Osteocyte (in vitro differentiated cells): Measurements from ENCODE around the gene CAMKMT. TPM values are rescaled to one million over a fixed set of nuclear protein-coding genes. Genes with fewer than 3 reads are reported as not detected.

ENCODE experiments used
- DNase-seq: peaks from one replicate; pipeline ENCODE4 v3.0.0; 2021; ENCODE audit warnings: mixed read lengths; ENCODE audit not compliant: unreplicated experiment; ENCODE audit errors: extremely low spot score
- H3K27ac Mint-ChIP-seq: one replicate; pipeline ENCODE4 v1.8.0; 2021; ENCODE audit warnings: mild to moderate bottlenecking, mixed read lengths; ENCODE audit not compliant: unreplicated experiment
- H3K27me3 Mint-ChIP-seq: one replicate; pipeline ENCODE4 v1.8.0; 2021; ENCODE audit warnings: mixed read lengths; ENCODE audit not compliant: unreplicated experiment
- H3K36me3 Mint-ChIP-seq: one replicate; pipeline ENCODE4 v1.8.0; 2021; ENCODE audit warnings: mixed read lengths; ENCODE audit not compliant: unreplicated experiment
- H3K4me1 Mint-ChIP-seq: one replicate; pipeline ENCODE4 v1.8.0; 2021; ENCODE audit warnings: mixed read lengths; ENCODE audit not compliant: unreplicated experiment
- H3K4me3 Mint-ChIP-seq: one replicate; pipeline ENCODE4 v1.8.0; 2021; ENCODE audit warnings: mild to moderate bottlenecking, moderate library complexity, mixed read lengths; ENCODE audit not compliant: unreplicated experiment
- H3K9me3 Mint-ChIP-seq: one replicate; pipeline ENCODE4 v1.8.0; 2021; ENCODE audit warnings: mixed read lengths; ENCODE audit not compliant: unreplicated experiment
- CTCF ChIP-seq: fragments of 200-600 bp; sonication (generic); IDR thresholded peaks from 2 replicates; pipeline ENCODE4 v1.5.0; 2021; ENCODE audit warnings: antibody characterized with exemption, mild to moderate bottlenecking, moderate library complexity
- total RNA-seq: library from RNA; stranded (reverse); gene quantifications from 2 replicates; pipeline ENCODE4 v1.2.1, GENCODE V29; 2021

Gene CAMKMT
- total RNA-seq, 1 donor from 2014 or later: 10.9 TPM

- Mint-ChIP-seq H3K4me3 (no peak overlapping the region), H3K27me3 (peaks cover 49% of the 10 kb centered on the region), H3K27ac (no peak overlapping the region), H3K9me3 (no peaks in the 10 kb centered on the region), H3K36me3 (no peaks in the 10 kb centered on the region), H3K4me1 (no peaks in the 10 kb centered on the region)
- no peak for TF ChIP-seq CTCF
- DNase-seq: no peak
Observed at GRCh38 chr2:44789971-44790721, 428.4 kb downstream of the CAMKMT start.

- Mint-ChIP-seq H3K4me1 (no peaks in the 10 kb centered on the region), H3K27me3 (peaks cover 63% of the 10 kb centered on the region), H3K4me3 (no peak overlapping the region), H3K9me3 (no peaks in the 10 kb centered on the region), H3K27ac (no peak overlapping the region), H3K36me3 (no peaks in the 10 kb centered on the region)
- DNase-seq: no peak
- no peak for TF ChIP-seq CTCF
Observed at GRCh38 chr2:44793322-44793870, 431.6 kb downstream of the CAMKMT start.

GRCh38 chr2:44796771-44797170, 435.0 kb downstream of the CAMKMT start:
- TF ChIP-seq CTCF: no peak
- Mint-ChIP-seq H3K27ac (no peak overlapping the region), H3K9me3 (no peaks in the 10 kb centered on the region), H3K4me1 (peaks cover 5% of the 10 kb centered on the region), H3K4me3 (no peak overlapping the region), H3K27me3 (peaks cover 70% of the 10 kb centered on the region), H3K36me3 (no peaks in the 10 kb centered on the region)
- DNase-seq: peak; percentile 73

GRCh38 chr2:44798139-44798659, 436.5 kb downstream of the CAMKMT start:
- H3K4me1 Mint-ChIP-seq: peaks cover 12% of the 10 kb centered on the region
- no peak for TF ChIP-seq CTCF
- H3K9me3 Mint-ChIP-seq: no peaks in the 10 kb centered on the region
- H3K27ac Mint-ChIP-seq: no peak overlapping the region
- peak; percentile 46 for DNase-seq
- no peaks in the 10 kb centered on the region for H3K36me3 Mint-ChIP-seq
- H3K27me3 Mint-ChIP-seq: peaks cover 63% of the 10 kb centered on the region
- H3K4me3 Mint-ChIP-seq: no peak overlapping the region

- H3K4me3 Mint-ChIP-seq: no peak overlapping the region
Observed at GRCh38 chr2:44799105-44799504, 437.4 kb downstream of the CAMKMT start.

More at GRCh38 chr2:44799105-44799504, 437.4 kb downstream of the CAMKMT start:
- Mint-ChIP-seq H3K4me1 (peaks cover 14% of the 10 kb centered on the region), H3K27ac (no peak overlapping the region), H3K9me3 (no peaks in the 10 kb centered on the region), H3K27me3 (peaks cover 70% of the 10 kb centered on the region), H3K36me3 (no peaks in the 10 kb centered on the region)
- DNase-seq: no peak
- TF ChIP-seq CTCF: no peak
